C4-2B (cell line): ENCODE measurements around the gene KAZN.

Experiments
- H3K27ac ChIP-seq: fragments of 450-650 bp; 2 replicates; pipeline ENCODE4 v1.5.1; 2017
- CTCF ChIP-seq: fragments of 450-650 bp; conservative IDR thresholded peaks from 2 replicates; pipeline ENCODE4 v1.5.1; 2017; ENCODE audit warnings: mild to moderate bottlenecking
- ZFX ChIP-seq: fragments of 450-650 bp; IDR thresholded peaks from 2 replicates; pipeline ENCODE4 v1.6.1; 2017

Gene KAZN

DNA sequence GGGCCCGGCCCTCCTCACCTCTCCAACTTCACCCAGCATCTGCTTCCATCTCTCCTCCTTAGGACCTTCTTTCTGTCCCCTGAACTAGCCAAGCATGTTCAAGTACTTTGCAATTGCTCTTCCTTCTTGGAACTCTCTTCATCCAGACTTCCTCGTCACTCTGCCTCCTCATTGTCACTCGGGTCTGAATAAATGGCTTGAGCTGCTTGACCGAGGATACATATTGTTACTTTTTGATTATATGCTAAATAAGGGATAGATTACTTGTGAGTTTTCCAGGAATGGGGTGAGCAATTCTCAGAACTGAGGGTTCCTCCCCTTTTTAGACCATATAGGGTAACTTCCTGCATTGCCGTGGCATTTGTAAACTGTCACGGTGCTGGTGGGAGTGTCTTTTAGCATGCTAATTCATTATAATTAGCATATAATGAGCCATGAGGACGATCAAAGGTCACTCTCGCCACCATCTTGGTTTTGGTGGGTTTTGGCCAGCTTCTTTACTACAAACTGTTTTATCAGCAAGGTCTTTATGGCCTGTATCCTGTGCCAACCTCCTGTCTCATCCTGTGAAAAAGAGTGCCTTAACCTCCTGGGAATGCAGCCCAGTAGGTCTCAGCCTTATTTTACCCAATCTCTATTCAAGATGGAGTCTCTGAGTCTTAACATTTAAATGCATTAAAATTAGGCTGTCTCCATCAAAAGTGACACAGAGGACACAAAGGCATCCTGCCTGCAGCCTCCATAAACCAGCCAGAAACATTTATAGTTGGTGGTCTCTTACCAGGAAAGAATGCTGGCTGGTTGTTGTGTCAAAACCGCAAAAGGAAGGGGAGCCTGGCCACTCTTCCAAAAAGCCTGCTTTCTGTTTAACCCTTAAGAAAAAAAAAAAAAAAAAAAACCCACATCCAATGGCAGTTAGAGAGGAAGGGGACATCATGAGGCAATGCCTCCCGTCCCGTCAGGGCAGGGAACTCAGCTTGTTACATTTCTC is 179.3 kb downstream of the KAZN start:
- no peak for TF ChIP-seq ZFX
- TF ChIP-seq CTCF, result no peak
- no peak overlapping the region for H3K27ac ChIP-seq

DNA sequence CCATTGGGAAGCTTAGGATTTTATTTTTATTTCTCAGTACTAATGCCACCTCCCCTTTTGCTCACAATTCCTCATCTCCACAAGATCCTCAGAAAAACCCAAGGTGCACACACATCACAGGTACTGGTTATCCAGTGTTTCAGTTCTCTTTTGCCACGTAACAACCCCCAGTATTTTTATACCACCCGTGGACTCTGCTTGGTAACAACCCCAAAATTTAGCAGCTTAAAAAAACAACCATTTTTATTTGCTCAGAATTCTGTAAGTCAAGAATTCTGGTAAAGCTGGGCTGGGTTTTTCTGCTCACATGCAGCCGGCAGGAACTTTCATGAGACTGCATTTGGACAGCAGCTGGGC is 180.0 kb downstream of the KAZN start:
- TF ChIP-seq ZFX, result no peak
- TF ChIP-seq CTCF, result no peak
- no peak overlapping the region for H3K27ac ChIP-seq

- TF ChIP-seq CTCF, result peak; percentile 76
- no peak for TF ChIP-seq ZFX
- H3K27ac ChIP-seq, result no peak overlapping the region
Measured at GRCh38 chr1:14778898-14779865, 180.7 kb downstream of the KAZN start.

- TF ChIP-seq CTCF, result no peak
- TF ChIP-seq ZFX, result no peak
- no peak overlapping the region for H3K27ac ChIP-seq
Measured at GRCh38 chr1:14780271-14780670, 181.8 kb downstream of the KAZN start.

GRCh38 chr1:14781811-14782210 is 183.3 kb downstream of the KAZN start:
- no peak overlapping the region for H3K27ac ChIP-seq
- TF ChIP-seq CTCF, result no peak
- no peak for TF ChIP-seq ZFX

DNA sequence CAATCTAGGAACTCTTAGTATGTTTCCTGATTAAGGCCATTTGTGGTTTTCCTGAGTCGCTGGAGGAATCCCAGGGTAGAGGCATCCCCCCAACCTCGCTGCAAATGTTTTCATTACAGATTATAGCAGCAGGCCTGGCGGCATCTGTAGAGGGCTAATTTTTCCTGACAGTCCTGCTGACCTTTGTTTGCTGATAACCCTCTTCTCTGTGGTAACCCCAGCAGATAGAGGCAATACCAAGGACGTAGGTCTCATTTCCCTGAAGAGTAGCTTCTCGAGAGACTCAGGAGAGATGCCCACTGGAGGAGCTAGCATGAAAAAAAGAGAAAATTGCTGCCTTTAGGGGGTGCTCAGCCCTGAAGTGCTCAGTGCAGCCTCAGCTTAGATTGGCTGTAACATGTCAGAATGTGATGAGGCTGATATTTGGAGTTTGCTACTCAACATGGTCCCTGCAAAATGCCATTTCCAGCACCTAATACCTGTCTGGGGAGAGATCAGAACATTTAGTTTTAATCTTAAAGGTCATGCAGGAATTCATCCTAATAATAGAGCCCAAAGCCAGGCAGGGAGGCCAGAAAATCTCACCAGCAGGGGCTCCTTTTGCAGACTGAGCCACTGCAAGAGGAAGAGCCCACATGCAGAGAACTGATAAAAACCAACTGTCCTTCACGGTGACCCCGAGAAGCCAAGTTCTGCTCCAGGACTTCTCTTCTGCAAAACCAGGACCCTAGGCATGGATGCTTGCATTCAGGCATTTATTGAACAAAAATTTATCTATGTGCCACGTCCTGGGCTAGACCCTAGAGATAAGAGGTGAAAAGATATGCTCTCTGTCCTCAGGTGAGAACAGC is 184.5 kb downstream of the KAZN start:
- H3K27ac ChIP-seq, result no peak overlapping the region
- no peak for TF ChIP-seq CTCF
- no peak for TF ChIP-seq ZFX
